Thyroid gland (tissue), 4 donors: ENCODE measurements around the gene PTCHD4. TPM values are rescaled to one million over a fixed set of nuclear protein-coding genes. Genes with fewer than 3 reads are reported as not detected.

ENCODE experiments used
- DNase-seq, 2 donors: peaks; one replicate each; pipeline ENCODE4 v3.0.0-alpha.2; 2019
- H3K27ac ChIP-seq, 3 donors: fragments of 200-600 bp; sonication (generic); 1 replicate in 2 of 3; 2 replicates in 1 of 3; pipeline ENCODE4 v1.5.1; 2016 to 2019; ENCODE audit warnings: mild to moderate bottlenecking in 1 of 3, moderate library complexity in 1 of 3
- H3K27me3 ChIP-seq: fragments of 200-600 bp; sonication (generic); one replicate; pipeline ENCODE4 v1.5.1; 2019
- H3K36me3 ChIP-seq, 2 donors: fragments of 200-600 bp; sonication (generic); one replicate each; pipeline ENCODE4 v1.5.1; 2016 to 2019
- H3K4me1 ChIP-seq, 2 donors: fragments of 200-600 bp; sonication (generic); one replicate each; pipeline ENCODE4 v1.5.1; 2017 to 2019
- H3K4me3 ChIP-seq, 3 donors: fragments of 200-600 bp; sonication (generic); replicated peaks in 1 of 3; 1 replicate in 2 of 3; 2 replicates in 1 of 3; pipeline ENCODE4 v1.5.1; 2016; ENCODE audit warnings: mild to moderate bottlenecking in 1 of 3
- H3K9me3 ChIP-seq: fragments of 200-600 bp; sonication (generic); one replicate; pipeline ENCODE4 v1.5.1; 2017
- CTCF ChIP-seq, 6 experiments: fragments of 200-600 bp in 3 of 6; fragments of 450-650 bp in 3 of 6; sonication (generic) in 3 of 6; IDR thresholded peaks; one replicate each; pipeline ENCODE4 v1.5.1; 2016 to 2019; ENCODE audit warnings: antibody characterized with exemption in 6 of 6, mild to moderate bottlenecking in 2 of 6, inconsistent platforms in 1 of 6, moderate library complexity in 1 of 6
- POLR2A ChIP-seq, 2 donors: fragments of 450-650 bp; IDR thresholded peaks; one replicate each; pipeline ENCODE4 v1.6.1; 2017; ENCODE audit warnings: antibody characterized with exemption in 2 of 2, mild to moderate bottlenecking in 2 of 2, moderate library complexity in 1 of 2
- WGBS, 2 donors: methylation state at CpG; one replicate each; pipeline ENCODE4 v1.1.5; 2017; 5-methylcytosine and 5-hydroxymethylcytosine counted together
- intact Hi-C: fragments of 100-400 bp; cut with DNase I; formaldehyde crosslinking; loops from one replicate; pipeline ENCODE4 v1.15.1; 2023
- total RNA-seq, 4 donors: library from RNA; depleted of rRNA; stranded (reverse); fragments of >200 nt; gene quantifications; one replicate each; pipeline ENCODE4 v1.2.3, GENCODE V29; 2016

Gene PTCHD4
- total RNA-seq, 4 donors from 2014 or later, result 2.3 to 10.8 (median 3.4) TPM

- TF ChIP-seq POLR2A (IDR thresholded peaks at IDR 0.05) (no peak), CTCF (IDR thresholded peaks at IDR 0.05) (no peak)
- Histone ChIP-seq H3K4me3 (no peak overlapping the region), H3K27ac (no peak overlapping the region), H3K36me3 (no peaks in the 10 kb centered on the region), H3K27me3 (no peaks in the 10 kb centered on the region), H3K9me3 (no peaks in the 10 kb centered on the region), H3K4me1 (no peaks in the 10 kb centered on the region)
- 85 to 97% methylated on average over 1 of the region's 1 CpG for WGBS, 2 donors
- intact Hi-C loops, result no loop called here
- no peak for DNase-seq
These were observed 24.8 kb downstream of the PTCHD4 start for GRCh38 chr6:48086187-48086586.

GRCh38 chr6:48085131-48085741 lies 25.8 kb downstream of the PTCHD4 start:
- Histone ChIP-seq H3K4me1 (no peaks in the 10 kb centered on the region), H3K36me3 (no peaks in the 10 kb centered on the region), H3K4me3 (no peak overlapping the region), H3K27me3 (no peaks in the 10 kb centered on the region), H3K27ac (no peak overlapping the region), H3K9me3 (no peaks in the 10 kb centered on the region)
- intact Hi-C loops, result no loop called here
- no peak for DNase-seq
- TF ChIP-seq CTCF (IDR thresholded peaks at IDR 0.05) (no peak), POLR2A (IDR thresholded peaks at IDR 0.05) (no peak)

- no peaks in the 10 kb centered on the region for H3K9me3 ChIP-seq
- no peaks in the 10 kb centered on the region for H3K36me3 ChIP-seq
- no peaks in the 10 kb centered on the region for H3K4me1 ChIP-seq
- no peak overlapping the region for H3K27ac ChIP-seq
- H3K4me3 ChIP-seq, result no peak overlapping the region
- H3K27me3 ChIP-seq, result no peaks in the 10 kb centered on the region
- no peak for DNase-seq
- intact Hi-C loops, result no loop called here
- TF ChIP-seq CTCF (IDR thresholded peaks at IDR 0.05) (no peak), POLR2A (IDR thresholded peaks at IDR 0.05) (no peak)
These were observed 26.8 kb downstream of the PTCHD4 start for GRCh38 chr6:48084201-48084600.

GRCh38 chr6:48080227-48081009 lies 30.6 kb downstream of the PTCHD4 start:
- no peak overlapping the region for H3K4me3 ChIP-seq
- intact Hi-C loops, result no loop called here
- no peaks in the 10 kb centered on the region for H3K9me3 ChIP-seq
- DNase-seq, result no peak
- no peaks in the 10 kb centered on the region for H3K27me3 ChIP-seq
- H3K27ac ChIP-seq, result no peak overlapping the region
- no peaks in the 10 kb centered on the region for H3K4me1 ChIP-seq
- H3K36me3 ChIP-seq, result no peaks in the 10 kb centered on the region
- WGBS, 2 donors, result 67 to 71% methylated on average over 4 of the region's 4 CpGs
- TF ChIP-seq CTCF (IDR thresholded peaks at IDR 0.05) (no peak), POLR2A (IDR thresholded peaks at IDR 0.05) (no peak)

GRCh38 chr6:48078120-48078519 lies 32.9 kb downstream of the PTCHD4 start:
- no peak for DNase-seq
- TF ChIP-seq POLR2A (IDR thresholded peaks at IDR 0.05), result no peak
- no peak for TF ChIP-seq CTCF (IDR thresholded peaks at IDR 0.05)

More at GRCh38 chr6:48078120-48078519, 32.9 kb downstream of the PTCHD4 start:
- Histone ChIP-seq H3K4me1 (no peaks in the 10 kb centered on the region), H3K9me3 (no peaks in the 10 kb centered on the region), H3K36me3 (no peaks in the 10 kb centered on the region), H3K4me3 (no peak overlapping the region), H3K27ac (no peak overlapping the region), H3K27me3 (no peaks in the 10 kb centered on the region)
- intact Hi-C loops, result no loop called here
